Ramos (cell line): Measurements from ENCODE around the gene CNKSR3.
"Not testable (repeated sequence)": the region's sequence is repeated elsewhere in the genome, so short reads cannot be mapped to it uniquely, and the experiment has no call there.

Experiments
- in situ Hi-C: fragments of 300-500 bp; cut with MboI; formaldehyde crosslinking; loops from one replicate; pipeline ENCODE4 v1.14.3; 2022; ENCODE audit warnings: low sequenced_read_pairs; ENCODE audit not compliant: unreplicated experiment

CNKSR3 gene

GRCh38 chr6:154529957-154530356 lies 19.5 kb upstream of the CNKSR3 start:
- in situ Hi-C loops, result no loop called here

DNA sequence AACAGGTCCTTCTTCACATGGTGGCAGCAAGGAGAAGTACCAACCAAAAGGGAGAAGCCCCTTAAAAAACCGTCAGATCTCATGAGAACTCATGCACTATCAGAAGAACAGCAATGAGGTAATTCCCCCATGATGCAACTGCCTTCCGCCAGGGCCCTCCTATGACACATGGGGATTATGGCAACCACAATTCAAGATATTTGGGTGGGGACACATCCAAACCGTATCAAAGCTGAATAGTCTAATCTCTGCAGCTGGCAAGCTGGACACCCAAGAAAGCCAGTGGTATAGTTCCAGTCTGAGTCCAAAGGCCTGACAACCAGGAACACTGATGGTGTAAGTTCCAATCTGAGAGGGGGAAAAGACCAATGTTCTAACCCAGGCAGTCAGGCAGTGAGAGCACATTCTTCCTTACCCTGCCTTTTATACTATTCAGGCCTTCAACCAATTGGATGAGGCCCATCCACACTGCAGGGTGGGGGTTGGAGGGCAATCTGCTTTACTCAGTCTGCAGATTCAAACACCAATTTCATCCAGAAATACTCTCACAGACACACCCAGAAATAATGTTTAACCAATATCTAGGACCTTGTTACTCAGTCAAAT lies 17.9 kb upstream of the CNKSR3 start:
- in situ Hi-C loops, result no loop called here

DNA sequence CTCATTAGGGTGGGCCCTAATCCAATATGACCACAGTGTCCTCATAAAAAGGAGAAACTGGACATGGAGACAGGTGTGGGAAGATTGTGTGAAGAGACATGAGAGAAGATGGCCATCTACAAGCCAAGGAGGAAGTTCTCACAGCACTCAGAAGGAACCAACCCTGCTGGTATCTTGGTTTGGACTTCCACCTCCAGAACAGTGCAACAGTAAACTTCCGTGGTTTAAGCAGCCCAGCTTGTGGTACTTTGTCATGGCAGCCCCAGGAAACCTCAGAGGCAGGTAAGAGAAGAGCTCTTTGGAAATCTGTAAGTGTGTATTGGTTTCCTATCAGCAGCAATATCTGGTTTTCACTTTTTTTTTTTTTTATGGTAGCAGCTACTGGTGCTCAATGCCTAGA lies 16.5 kb upstream of the CNKSR3 start:
- in situ Hi-C loops, result no loop called here

DNA sequence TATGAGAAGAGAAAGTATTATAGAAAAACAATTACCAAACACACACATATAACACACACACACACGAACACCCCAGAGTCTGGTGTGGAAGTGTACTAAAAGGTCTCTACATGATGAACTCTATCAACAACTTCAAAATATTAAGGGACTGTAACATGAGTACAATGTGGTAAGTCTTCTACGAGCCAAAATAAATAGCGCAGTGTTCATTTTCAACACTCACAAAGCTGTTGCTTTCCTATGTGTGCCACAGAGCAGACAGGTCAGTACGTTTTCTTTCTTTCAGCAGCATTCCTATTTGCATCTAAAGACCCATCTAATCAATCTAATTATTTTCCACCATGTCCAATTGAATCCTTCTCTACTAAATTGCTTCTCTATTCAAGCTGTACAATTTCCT lies 12.1 kb upstream of the CNKSR3 start:
- in situ Hi-C loops, result no loop called here

DNA sequence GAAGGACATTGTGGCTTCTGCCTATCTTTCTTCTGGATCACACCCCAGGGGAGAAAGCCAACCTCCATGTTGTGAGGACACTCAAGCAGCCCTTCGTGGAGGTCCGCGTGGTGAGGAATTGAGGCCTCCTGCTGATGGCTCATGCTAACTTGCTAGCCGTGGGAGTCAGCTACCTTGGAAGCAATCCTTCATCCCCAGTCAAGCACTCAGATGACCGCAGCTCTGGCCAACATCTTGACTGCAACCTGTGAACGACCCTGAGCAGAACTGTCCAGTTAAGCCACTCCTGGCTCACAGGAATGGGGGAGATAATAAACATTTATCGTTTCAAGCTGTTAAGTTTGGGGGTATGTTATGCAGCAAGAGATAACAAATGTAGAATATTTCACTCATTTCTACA lies 10.9 kb upstream of the CNKSR3 start:
- in situ Hi-C loops, result no loop called here

DNA sequence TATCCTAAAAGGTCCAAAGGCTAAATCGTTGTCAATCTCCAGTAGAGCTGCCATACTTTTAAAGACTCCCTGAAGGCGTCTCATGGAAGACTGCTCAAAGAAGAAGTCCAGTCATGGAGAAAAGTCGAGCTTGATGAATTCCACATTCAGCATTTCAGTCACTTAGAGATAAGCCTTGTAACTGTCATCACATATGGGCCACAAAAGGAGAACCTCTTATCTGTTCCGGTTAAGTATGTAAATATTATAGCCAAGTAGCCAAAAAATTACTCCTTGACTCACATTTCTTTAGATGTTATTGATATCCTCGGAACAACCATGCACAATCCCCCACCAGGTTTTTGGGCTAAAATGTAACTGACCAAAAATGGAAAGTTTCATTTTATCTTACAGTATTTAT lies 9.8 kb upstream of the CNKSR3 start:
- in situ Hi-C loops, result no loop called here

DNA sequence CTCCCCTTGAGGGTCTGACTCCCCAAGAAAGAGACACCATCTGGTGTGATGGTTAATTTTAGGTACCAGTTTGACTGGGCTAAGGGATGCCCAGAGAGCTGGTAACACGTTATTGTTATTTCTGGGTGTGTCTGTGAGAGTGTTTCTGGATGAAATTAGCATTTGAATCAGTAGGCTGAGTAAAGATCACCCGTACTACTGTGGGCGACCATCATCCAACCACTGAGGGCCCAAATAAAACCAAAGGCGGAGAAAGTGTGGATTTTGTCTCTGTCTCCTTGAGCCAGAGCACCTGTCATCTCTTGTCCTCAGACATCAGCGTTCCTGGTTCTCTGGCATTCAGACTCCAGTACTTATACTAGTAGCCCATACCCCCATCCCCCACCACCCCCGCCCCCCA lies 7.9 kb upstream of the CNKSR3 start:
- in situ Hi-C loops, result no loop called here

- in situ Hi-C loops, result no loop called here
These were observed 5.8 kb upstream of the CNKSR3 start for GRCh38 chr6:154516276-154516675.

DNA sequence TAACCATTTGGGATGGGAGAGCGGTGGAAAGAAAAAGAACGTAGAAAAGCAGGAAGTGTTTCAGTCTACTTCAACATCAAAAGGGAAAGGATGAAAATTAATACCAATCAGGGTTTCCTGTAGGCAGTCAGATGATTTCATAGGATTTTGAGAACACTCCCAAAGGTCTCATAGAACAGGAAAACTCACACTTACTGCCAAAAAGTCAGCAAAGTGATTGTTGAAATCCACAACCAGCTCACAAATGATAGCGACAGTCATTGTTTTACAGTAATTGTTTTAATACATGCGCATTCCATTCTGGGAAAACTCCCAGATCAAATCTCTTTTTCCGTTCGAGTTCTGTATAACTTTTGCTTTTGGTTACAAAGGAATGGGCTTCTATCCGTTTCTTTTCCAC lies 5.3 kb upstream of the CNKSR3 start:
- in situ Hi-C loops, result no loop called here

GRCh38 chr6:154515076-154515475 lies 4.6 kb upstream of the CNKSR3 start:
- in situ Hi-C loops, result not testable (repeated sequence)

DNA sequence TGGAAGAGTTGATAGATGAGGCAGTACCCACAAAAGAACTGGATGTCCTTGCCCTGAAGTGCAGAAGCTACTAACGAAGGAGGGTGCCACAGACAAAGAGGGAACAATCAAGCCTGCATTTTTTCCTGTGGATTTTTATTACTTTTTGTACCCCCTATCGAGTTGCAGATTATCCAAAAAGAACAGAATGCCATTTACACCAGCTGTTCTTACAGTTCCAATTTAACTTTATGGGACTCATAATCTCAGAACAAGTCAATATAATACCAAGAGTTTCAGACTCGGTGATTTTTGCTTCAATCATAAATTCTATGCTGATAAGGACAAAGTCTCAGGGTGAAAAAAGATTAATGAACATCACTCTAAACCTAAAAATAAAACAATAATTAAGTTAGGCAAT lies 4.0 kb upstream of the CNKSR3 start:
- in situ Hi-C loops, result no loop called here

DNA sequence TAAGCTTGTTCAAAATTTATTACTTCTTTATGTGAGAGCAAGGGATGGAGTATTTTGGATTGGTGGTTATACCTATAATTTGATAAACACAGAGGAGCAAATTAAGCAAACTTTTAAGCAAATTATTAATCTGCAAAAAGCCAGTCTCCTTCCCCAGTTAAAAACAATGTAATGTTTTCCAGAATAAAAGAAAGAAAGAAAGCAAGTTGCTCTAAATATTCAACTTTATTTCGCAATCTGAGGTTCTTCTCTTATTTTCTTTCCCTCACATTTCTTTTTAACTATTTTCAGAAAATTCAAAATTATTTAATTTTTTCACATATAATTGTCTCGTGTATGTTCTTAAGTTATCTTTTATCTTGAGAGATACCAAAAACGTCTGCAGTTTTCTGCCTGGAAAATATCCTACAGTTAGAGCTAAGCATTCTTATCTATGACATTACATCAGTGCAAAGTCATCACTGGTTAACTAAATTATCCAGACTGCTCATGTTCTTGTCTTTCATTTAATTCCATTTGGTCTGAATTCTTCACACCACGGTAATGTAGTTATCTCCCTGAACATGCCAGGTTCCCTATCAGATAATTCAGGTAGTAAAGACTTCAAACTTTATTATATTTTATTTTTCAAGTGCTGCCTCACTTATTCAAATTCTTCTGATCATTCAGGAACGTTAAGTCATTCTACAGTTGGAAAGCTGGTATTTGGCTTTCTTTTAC lies 3.3 kb upstream of the CNKSR3 start:
- in situ Hi-C loops, result no loop called here

DNA sequence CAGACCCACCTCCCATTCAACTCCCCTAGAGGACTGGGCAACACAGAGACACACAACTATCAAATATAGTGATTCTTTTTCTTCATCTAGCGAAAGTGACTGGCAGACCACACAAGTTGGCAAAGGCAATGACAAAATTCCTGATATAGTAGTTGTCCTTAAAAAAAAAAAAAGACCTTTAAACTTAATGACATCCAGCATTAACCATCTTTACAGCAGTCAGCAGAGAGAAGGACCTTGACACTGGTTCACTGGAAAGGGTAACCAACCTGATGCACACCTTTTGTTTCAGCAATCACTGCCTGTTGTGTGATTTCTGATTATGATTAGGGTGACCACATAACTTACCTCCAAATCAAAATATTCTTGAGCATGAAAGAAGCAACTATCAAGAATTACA lies 1.7 kb upstream of the CNKSR3 start:
- in situ Hi-C loops, result no loop called here

GRCh38 chr6:154511791-154512190 lies 1.3 kb upstream of the CNKSR3 start:
- in situ Hi-C loops, result no loop called here

GRCh38 chr6:154509421-154510143 lies 903 bp downstream of the CNKSR3 start:
- in situ Hi-C loops, result no loop called here

DNA sequence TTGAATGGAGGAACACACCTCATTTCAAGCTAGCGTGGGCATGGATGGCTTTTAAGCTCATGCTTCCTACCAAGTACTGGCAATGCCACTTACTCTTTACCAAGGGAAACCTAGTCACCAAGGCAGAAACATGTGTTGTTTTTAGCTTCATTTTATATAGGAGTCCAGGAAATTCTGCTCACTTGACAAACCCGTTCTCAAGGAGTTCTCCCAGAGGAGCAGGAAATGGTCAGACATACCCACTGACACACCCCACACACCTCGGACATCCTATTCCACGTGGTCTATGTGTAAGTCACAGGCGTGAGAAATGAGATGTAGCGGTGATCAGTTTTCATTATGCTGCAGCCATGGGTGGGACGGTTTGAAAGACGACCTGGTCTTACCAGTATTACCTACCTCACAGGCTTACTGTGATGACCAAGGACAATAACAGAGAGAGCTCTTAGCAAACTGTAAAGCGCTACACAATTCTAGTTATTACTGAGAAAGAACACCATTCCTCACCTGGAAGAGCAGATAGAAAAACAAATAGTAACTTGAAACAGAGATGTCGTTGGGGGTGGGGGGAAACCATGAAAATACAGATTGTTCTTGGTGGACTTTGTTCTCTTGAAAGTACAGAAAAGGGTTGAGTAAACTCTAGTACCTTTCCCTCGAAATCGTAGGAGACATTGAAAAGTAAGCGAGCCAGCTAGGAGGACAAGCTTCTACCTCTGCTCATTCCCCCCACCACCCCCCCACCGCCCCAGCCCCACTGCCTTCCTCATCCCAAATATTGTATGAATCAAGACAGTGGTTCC lies 1.7 kb downstream of the CNKSR3 start:
- in situ Hi-C loops, result no loop called here

DNA sequence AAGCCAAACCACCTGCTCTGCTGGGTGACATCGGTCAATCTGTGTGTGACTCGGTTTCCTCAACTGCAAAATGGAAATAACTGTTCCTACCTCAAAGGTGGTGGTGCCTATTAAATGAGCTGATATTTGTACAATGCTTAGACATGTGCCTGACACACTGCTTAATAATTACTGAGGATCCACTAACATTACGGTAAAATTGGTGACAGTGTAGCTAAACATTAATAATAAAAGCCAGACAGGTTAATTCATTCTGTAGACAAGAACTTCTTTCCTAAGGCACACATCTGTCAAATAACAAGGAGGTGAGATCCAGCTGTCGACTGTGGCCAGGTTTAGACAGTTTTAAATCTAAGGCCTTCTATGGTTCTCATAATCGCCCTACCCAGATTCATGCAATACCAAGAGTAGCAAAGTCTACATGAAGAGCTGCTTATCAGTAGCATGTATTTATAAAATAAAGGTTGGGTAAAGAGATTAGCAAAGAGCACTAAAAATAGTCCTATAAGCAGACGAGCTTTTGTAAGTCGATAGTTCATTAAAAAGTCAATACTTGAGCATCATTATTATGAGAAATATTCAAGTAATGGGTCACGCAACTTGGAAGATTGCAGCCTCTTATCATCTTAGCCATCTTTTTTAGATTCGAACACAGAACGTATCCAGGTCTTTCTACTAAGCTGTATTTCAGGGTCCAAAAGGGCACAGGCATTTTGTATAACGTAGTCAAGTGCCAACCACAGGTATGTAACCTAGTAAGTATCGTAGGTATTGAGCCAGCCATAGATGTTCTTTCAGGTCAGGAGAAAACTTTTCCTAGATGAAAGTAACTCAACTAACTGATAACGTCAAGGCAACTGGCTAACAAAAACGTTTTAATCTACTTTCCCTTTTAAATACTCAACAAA lies 3.2 kb downstream of the CNKSR3 start:
- in situ Hi-C loops, result no loop called here

DNA sequence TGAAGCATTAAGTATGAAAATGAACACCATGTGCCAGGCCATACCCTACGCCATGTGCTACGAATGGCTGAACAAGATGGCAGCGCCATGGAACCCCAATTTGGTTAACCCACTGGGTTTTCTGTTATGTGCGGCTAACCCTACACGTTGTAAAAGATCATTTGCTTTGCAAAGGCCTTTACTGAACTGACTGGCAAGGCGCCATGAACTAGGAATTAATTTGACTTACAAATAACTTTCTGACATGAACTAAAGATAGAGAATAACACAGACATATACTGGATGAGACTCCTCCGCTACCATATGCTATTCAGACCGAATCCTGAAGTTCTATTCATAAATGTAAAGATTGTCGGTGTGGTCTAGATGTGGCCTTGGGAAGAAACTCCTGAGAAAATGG lies 3.9 kb downstream of the CNKSR3 start:
- in situ Hi-C loops, result no loop called here

DNA sequence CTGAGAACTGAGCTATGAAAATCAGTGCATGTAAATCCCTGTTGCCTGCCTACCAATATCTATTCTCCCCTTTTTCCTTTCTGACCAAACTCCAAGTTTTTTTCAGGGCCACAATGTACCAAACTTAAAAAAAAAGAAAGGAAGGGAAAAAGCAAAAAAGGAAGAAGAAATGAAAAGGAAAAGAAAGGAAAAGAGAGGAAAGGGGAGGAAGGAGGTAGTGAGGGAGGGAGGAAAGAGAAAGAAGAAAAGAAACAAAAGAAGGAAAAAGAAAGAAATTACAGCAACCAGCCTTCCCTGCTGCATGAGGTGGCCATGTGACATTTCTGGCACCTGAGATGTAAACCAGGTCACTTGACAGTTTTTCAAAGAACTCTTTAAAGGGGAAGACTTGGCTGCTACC lies 4.4 kb downstream of the CNKSR3 start:
- in situ Hi-C loops, result no loop called here
